ENCODE data around the gene GPATCH4.
"Not testable (repeated sequence)": the region's sequence is repeated elsewhere in the genome, so short reads cannot be mapped to it uniquely, and the experiment has no call there.

The GPATCH4 gene

DNA sequence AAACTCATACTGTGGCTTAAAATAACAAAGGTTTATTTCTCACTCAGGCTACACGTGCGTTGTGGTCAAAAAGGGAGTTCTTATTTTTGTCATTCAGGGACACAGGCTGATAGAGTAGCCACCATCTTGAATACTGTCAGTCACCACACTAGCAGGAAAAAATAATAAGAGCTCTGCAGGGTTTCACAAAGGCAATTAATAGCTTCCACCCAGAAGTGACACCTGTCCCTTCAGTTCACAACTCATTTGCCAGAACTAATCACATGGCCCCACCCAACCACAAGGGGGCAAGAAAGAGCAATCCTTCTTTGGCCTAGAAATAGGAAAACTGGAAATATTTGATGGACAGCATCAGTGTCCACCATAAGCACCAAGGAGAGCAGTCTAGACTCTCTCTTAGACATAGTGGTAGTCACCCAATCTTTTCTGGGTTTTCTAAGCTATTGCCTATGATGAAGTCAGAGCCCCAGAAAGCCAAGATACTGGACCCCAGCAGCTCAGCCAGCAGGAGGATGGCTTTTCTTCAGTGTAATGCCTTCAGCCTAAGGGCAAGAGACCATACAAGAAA, 26.1 kb upstream of the GPATCH4 start:
- no peak for DNase-seq (ENCODE audit: low read depth in 2 of 2, low spot score in 1 of 2)

DNA sequence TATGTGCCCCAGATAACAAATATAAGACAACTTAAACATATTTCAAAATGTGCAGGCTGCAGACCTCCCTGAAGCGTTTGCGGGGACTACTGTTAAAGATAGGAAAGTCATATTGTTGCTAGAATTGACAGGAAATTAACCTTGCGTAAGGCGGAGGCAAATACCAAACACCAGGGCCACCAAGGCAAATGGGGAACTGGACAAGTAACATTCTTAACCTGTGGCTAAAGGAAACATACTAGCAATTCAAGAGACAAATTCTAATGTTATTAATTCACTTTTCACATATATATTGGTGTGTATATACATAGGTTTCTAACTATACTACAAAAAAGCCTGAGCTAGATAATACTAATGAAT, 24.8 kb upstream of the GPATCH4 start:
- no peak for DNase-seq (ENCODE audit: low read depth in 2 of 2, low spot score in 1 of 2)

DNA sequence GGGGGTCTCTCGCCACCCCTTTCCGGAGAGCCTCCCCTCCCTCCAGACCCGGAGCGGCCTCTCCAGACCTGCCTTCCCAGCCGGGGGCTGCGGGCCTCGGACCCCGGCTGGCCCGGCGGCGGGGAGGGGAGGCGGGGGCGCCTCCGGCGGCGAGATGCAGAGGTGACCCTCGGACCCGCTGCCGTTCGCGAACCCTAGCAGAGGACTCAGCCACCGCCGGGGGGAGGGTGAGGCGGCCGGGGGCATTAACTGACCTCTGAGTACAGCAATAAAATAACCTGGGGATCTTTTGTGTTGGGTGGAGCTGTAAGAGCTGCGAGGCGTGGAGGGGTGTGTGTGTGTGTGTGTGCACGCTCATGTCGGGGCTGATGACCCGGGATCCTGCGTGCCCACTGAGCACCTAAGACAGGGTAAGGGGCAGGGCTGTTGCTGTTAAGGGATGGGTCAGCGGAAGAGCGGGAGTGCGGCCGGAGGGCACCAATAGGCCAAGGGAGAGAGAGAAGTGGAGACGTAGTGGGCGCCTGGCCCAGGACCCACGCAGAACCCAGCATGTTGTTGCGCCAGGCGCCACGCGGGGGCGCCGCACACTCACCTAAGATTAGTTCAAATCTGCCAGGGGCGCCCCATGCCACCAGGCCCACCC, 24.3 kb upstream of the GPATCH4 start:
- DNase-seq (ENCODE audit: low read depth in 2 of 2, low spot score in 1 of 2), result peak; percentile 40 to 45

DNA sequence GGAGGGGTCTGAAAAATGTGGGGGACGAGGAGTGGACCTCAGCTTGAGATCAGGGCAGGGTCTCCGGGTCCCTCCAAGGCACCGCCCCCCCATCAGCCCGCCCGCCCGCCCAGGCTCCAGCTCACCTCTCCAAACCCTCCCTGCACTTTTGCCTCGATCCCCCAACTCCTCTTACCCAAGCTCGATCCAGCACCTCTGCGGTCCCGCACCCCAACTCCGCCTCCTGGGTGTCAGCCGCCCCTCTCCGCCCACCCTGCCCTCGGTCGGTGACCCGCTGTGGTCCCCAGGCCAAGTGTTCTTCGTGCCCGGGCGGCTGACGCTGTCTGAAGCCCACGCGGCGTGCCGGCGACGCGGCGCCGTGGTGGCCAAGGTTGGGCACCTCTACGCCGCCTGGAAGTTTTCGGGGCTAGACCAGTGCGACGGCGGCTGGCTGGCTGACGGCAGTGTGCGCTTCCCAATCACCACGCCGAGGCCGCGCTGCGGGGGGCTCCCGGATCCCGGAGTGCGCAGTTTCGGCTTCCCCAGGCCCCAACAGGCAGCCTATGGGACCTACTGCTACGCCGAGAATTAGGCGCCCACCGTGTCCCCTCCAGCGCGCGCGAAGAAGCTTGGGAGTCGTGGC, 23.6 kb upstream of the GPATCH4 start:
- DNase-seq (ENCODE audit: low read depth in 2 of 2, low spot score in 1 of 2), result no peak

DNA sequence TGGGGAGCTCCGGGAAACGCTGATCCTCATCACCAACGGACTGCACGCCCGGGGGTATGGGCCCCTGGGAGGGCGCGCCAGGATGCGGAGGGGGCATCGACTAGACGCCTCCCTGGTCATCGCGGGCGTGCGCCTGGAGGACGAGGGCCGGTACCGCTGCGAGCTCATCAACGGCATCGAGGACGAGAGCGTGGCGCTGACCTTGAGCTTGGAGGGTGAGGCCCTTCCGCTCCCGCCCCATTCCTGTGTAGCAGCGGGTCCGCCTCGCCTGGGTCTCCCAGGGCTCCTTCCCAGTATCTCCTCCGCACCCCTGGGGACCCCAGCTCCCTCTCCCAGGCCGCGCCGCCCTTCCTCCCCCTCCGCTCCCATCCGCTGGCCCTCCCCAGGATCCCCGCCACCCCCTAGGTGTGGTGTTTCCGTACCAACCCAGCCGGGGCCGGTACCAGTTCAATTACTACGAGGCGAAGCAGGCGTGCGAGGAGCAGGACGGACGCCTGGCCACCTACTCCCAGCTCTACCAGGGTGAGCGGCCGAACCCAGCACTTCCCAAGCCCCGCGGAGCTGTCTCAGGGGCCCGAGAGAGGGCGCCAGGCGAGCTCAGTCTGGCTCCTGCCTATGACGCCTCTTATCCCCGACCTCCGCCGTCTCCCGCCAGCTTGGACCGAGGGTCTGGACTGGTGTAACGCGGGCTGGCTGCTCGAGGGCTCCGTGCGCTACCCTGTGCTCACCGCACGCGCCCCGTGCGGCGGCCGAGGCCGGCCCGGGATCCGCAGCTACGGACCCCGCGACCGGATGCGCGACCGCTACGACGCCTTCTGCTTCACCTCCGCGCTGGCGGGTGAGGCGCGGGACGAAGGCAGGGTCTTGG, 22.9 kb upstream of the GPATCH4 start:
- no peak for DNase-seq (ENCODE audit: low read depth in 2 of 2, low spot score in 1 of 2)

DNA sequence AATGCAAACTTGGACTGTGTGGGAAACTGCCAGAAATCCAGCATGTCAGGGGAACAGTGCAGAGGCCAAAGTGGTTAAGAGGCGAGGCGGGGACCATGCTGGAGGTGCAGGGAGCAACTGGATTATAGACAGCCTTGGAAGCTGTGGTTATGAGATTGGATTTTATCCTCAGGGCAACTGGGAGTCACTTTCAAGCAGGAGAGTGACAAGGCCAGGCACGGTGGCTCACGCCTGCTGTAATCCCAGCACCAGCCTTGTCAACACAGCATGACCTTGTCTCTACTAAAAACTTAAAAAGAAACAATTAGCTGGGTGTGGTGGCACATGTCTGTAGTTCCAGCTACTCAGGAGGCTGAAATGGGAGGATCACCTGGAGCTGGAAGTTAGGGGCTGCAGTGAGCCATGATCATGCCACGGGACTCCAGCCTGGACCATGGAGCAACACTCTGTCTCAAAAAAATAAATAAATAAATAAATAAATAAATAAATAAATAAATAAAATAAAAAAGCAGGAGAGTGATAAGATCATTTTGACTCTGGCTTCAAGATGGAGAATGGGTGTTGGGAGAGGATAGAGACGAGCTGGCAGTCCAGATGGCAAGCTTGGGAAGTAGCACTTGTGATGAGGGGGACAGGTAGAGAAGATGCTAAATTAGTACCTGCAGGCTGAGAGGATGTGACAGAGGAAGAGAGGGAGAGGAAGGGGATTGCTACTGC, 21.5 kb upstream of the GPATCH4 start:
- no peak for DNase-seq (ENCODE audit: low read depth in 2 of 2, low spot score in 1 of 2)

DNA sequence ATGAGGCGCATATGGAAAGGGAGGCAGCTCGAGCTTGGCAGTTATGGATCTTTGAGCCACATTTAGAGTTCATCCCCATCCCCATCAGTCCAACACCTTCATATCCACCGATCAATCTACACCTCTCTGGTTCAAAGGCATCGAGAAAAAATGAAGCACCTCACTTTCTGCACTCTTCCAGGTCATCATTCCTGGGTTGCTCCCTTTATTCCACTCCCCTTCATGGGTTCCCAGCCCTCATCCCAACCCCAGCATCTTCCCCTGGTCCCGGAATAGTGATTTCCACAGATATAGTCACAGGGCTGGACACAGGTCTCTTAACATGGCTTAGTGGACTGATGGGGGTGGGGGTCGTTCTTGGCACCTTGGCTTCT, 18.3 kb upstream of the GPATCH4 start:
- DNase-seq (ENCODE audit: low read depth in 2 of 2, low spot score in 1 of 2), result no peak

DNA sequence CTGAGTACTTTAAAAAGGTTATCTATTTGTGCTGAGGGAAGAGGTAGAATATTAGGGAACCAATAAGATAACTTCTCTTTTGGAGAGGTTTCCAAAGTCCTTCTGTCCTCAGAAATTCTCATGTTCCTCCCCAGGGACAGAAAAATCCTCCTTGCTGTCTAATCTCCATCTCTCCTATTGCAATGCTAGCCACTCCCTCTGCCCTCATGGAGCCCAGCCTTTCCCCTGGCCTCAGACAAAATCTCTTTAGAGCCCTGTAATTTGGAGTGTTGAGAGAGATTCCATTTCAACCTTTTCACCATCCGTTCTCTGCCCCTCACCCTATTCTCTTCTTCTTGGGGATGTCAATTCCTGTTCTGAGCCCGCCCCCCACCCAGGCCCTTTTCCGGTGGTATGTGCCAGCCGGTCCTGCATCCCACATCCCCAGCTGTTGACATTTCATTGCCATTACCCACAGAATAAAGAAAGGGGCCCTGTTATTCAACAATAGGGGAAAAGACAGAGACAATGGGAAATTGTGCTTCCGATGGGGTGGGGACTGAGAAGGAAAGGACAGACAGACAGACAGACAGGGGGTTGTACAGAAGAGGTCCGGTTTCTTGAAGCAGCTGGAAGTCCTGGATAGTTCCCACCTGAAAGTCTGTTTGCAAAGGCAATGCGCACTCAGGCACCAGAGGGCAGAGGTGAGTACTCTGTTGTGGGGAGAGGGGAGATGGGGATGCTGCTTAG, 17.7 kb upstream of the GPATCH4 start, which contains the start of gene HAPLN2:
Gene HAPLN2 (plus strand): TSS at position 563 of the 729 bp plus-strand sequence. CDS start 4,076 bp downstream, outside the sequence.
- no peak for DNase-seq (ENCODE audit: low read depth in 2 of 2, low spot score in 1 of 2)

DNA sequence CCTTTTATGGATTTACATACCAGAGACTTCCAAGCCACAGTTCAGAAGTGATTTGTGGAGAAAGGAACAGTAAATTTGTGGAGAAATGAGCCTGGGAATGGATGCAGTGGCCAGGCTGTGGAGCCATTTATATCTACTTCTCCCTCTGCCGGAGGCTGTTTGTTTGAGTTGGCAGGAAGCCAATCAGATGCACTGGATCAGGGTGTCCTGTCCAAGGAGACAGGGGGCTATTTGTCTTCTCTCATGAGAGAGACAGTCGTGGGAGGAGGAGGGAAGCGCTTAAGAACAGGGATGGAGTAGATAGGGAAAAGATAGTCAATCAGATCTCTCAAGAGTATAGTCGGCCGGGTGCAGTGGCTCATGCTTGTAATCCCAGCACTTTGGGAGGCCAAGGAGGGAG, 15.2 kb upstream of the GPATCH4 start:
- DNase-seq (ENCODE audit: low read depth in 2 of 2, low spot score in 1 of 2), result no peak

DNA sequence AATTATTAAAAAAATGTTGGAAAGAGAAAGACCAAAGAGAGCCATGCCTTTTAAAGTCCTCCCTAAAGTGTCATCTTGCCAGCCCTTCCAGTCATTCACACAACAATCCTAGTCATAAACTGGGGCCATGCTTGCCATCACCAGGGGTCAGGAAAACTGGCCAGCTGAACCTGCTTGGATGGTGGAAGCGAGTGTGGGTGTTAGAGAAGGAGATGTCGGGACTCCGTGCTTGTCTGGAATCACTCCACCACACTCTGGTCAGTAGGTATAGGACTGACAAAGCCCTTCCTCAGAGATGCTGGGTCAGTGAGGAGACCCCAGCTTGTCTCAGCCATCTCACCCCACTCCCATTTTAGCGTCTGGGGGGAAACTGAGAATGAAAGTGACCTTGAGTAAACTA, 14.7 kb upstream of the GPATCH4 start:
- DNase-seq (ENCODE audit: low read depth in 2 of 2, low spot score in 1 of 2), result no peak

DNA sequence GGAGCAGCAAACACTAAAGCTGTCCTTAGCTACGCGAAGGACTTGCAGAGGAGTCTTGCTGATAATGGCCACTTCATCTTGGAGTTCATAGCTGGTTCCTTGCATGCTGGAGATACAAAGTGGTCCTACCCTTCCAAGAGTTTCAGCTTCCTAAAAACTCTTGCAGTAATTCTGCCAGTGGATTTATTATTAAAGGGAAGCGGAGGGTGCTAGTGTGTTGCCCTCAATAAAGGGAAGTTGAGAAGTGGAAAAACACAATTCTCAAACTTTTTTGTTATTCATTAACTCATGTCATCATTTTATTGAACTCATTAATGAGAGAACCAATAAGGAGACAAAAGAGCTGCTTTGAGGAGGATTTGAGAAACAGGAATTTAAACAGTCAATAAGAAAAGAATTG, 11.4 kb upstream of the GPATCH4 start:
- DNase-seq (ENCODE audit: low read depth in 2 of 2, low spot score in 1 of 2), result no peak

DNA sequence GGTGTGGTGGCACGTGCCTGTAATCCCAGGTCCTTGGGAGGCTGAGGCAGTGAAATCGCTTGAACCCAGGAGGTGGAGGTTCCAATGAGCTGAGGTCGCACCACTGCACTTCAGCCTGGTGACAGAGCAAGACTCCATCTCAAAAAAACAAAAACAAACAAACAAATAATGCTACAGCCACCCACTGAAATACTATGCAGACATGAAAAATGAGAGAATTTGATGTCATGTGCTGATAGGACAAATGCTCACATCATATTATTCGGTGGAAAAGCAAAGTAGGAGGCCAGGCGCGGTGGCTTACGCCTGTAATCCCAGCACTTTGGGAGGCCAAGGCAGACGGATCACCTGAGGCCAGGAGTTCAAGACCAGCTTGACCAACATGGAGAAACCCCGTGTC, 8.8 kb upstream of the GPATCH4 start:
- not testable (repeated sequence) for DNase-seq (ENCODE audit: low read depth in 2 of 2, low spot score in 1 of 2)

DNA sequence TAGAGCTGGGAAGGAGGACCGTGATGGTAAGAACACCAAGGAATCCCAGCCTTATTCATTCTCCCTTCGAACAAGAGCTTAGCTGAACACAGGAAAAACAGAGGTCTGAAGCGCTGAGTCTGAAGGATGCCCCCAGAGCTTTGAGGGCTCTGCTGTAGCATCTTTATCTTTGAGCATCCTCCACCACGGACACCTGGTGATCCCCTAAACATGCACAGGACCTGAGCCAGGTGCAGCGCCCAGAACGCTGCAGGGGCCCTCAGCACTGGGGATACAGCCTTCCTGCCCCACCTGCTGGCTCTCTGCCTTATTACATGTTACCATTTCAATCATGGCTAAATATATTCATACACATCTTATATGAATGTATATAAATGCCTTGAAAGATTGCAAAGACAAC, 7.7 kb upstream of the GPATCH4 start:
- no peak for DNase-seq (ENCODE audit: low read depth in 2 of 2, low spot score in 1 of 2)

DNA sequence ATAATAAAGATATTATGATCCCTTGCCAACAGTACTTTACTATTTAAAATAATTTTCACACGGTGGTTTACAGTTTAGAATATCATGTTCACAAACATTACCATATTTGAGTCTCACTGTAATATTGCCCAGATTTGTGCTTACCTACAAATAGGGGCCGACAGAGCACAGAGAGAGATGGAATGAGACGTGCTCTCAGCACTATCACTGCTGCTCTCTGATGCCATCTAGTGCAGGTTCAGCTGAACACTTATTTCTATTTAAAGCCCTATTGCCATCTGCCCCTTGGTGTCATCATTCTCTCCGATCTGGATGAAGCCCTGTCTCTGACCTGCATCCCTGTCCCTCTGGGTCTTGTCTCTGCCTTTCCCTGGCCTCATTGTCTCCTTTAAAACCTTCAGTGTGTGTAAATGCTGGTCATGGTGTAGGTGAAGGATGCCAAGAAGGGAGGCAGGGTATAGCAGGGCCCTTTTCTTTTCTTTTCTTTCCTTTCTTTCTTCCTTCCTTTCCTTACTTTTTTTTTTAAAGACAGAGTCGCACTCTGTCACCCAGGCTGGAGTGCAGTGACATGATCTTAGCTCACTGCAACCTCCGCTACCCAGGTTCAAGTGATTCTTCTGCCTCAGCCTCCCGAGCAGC, 6.9 kb upstream of the GPATCH4 start:
- DNase-seq (ENCODE audit: low read depth in 2 of 2, low spot score in 1 of 2), result no peak

DNA sequence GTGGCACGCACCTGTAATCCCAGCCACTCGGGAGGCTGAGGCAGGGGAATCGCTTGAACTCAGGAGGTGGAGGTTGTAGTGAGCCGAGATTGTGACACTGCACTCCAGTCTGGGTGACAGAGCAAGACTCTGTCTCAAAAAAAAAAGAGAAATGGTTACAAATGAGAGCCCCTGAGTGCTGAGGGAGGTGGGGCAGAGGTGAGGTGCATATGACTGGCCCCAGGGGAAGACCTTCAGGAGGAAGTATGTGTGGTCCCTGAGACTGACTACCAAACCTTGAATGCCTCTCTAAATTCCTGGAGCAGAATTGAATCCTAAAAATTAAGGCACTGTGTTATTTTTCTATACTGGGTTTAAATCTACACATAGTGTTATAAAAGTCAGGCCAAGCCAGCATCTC, 6.1 kb upstream of the GPATCH4 start:
- DNase-seq (ENCODE audit: low read depth in 2 of 2, low spot score in 1 of 2), result not testable (repeated sequence)

DNA sequence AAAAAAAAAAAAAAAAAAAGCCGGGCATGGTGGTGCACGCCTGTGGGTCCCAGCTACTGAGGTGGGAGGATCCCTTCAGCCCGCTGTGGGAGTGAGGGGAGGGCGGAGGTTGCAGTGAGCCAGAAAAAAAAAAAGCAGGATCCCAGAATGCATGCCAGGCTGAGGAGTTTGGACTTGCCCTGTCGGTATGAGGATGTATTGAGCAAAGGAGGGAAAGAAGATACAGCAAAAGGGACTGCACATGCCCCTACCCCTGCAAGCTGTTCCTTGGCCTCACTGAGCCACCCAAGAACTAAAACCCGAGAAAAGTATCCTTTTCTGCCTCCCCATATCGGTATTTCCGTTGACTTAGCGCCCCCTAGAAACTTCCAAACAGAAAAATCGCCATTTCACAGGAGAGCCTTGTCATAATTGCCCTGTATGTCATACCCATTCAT, 1.3 kb upstream of the GPATCH4 start:
- no peak for DNase-seq (ENCODE audit: low read depth in 2 of 2, low spot score in 1 of 2)

DNA sequence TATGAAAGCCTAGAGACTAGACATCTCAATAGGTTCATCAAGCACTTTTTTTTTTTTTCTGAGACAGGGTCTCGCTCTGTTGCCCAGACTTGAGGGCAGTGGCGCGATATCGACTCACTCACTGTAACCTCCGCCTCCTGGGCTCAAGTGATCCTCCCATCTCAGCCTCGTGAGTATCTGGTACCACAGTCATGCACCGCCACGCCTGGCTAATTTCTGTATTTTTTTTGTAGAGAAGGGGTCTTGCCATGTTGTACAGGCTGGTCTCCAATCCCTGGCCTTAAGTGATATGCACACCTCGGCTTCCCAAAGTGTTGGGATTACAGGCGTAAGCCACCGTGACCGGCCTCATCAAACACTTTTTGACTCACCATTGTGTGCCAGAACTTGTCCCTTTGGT, 613 bp upstream of the GPATCH4 start:
- DNase-seq (ENCODE audit: low read depth in 2 of 2, low spot score in 1 of 2), result no peak

DNA sequence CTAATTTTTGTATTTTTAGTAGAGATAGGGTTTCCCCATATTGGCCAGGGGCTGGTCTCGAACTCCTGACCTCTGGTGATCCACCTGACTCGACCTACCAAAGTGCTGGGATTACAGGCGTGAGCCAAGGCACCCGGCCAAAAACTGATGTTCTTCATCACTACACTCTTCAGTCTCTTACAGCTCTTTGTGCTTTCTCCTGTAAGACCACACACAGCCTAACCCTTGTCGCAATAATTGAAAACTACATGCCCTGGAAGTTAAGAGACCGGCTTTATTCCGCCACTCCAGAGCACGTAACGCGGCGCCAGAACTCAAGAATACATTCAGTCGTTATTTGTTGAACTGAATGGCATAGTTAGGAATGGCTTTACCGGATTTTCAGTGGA, 552 bp downstream of the GPATCH4 start:
- DNase-seq (ENCODE audit: low read depth in 2 of 2, low spot score in 1 of 2), result no peak

DNA sequence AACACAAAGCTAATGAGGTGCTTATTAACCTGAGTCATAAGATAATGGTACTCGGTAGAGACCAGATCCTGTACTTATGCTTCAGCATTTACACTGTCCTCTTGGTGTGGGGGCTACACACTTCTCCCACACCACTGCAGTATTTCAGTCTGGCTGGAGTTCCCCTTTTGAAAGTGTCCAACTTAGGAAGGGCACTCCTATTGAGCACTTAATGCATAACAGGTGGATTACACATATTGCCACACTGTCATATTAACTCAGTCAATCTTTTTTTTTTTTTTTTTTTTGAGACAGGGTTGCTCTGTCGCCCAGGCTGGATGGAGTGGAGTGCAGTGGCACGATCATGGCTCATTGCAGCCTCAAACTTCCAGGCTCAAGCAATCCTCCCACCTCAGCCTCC, 1.5 kb downstream of the GPATCH4 start:
- no peak for DNase-seq (ENCODE audit: low read depth in 2 of 2, low spot score in 1 of 2)

All from stimulated activated CD8-positive, alpha-beta memory T cell treated with anti-CD3 and anti-CD28 coated beads, Interleukin-4, amount 100 ng/mL, for 4 hours (primary cell).